K562 (cell line): Measurements from ENCODE around the gene ADIPOR2. TPM values are rescaled to one million over a fixed set of nuclear protein-coding genes. Genes with fewer than 3 reads are reported as not detected.
A peak's percentile ranks its signal among the peaks of the same experiment; 100 is the strongest.

Experiments
- CCNT2 ChIP-seq: IDR thresholded peaks from 2 replicates; pipeline ENCODE4 v1.6.1; 2011; ENCODE audit warnings: borderline replicate concordance, low read depth, mild to moderate bottlenecking, moderate library complexity, mixed read lengths, low read length; ENCODE audit not compliant: insufficient read length; ENCODE audit errors: extremely low read depth
- HDAC1 ChIP-seq, 2 experiments: fragments of 450-650 bp; IDR thresholded peaks; 2 replicates each; pipeline ENCODE4 v1.6.1; 2016 to 2017; ENCODE audit warnings: inconsistent platforms in 1 of 2, mild to moderate bottlenecking in 1 of 2, moderate library complexity in 1 of 2
- HNRNPL ChIP-seq: fragments of 200-400 bp; formaldehyde crosslinking; IDR thresholded peaks from 2 replicates; pipeline ENCODE4 v1.6.1; 2017; ENCODE audit warnings: low read depth, mild to moderate bottlenecking, low read length
- PHF21A ChIP-seq: fragments of 450-650 bp; IDR thresholded peaks from 2 replicates; pipeline ENCODE4 v1.6.1; 2017; ENCODE audit warnings: low read depth, borderline replicate concordance
- POLR2G ChIP-seq: fragments of 200-400 bp; formaldehyde crosslinking; IDR thresholded peaks from 2 replicates; pipeline ENCODE4 v1.6.1; 2017; ENCODE audit warnings: low read depth, mild to moderate bottlenecking, antibody characterized with exemption, low read length, moderate library complexity
- ZNF324 ChIP-seq: fragments of 250-450 bp; sonication (Bioruptor Pico); IDR thresholded peaks from 2 replicates; pipeline ENCODE4 v1.4.0; 2020; ENCODE audit warnings: mild to moderate bottlenecking
- polyA plus RNA-seq, 8 experiments: library from polyadenylated mRNA; depleted of rRNA in 4 of 8; stranded (reverse) in 5 of 8; unstranded in 3 of 8; fragments of >200 nt; fragmentation: Nextera tagmentation in 2 of 8; fragmentation: Illumina TruSeq in 1 of 8; extraction: Ambion mirVana in 2 of 8; extraction: Trizol in 1 of 8; gene quantifications; 2 replicates each; pipeline versions ENCODE4 v1.2.1 to v1.2.3, GENCODE V29; 2011 to 2014; ENCODE audit warnings: inconsistent platforms in 1 of 8, missing spikeins in 1 of 8
- total RNA-seq, 7 experiments: library from RNA; depleted of rRNA in 6 of 7; stranded (reverse); fragments of >200 nt in 6 of 7; fragmentation: Illumina TruSeq in 2 of 7; extraction: Trizol in 2 of 7; gene quantifications; 2 replicates each; pipeline versions ENCODE4 v1.2.1 to v1.2.3, GENCODE V29; 2011 to 2021; ENCODE audit warnings: low replicate concordance in 1 of 7
- TF ChIP-seq, protein P1 (sequence below): IDR thresholded peaks from 2 replicates; pipeline ENCODE4 v1.6.1; 2012; ENCODE audit warnings: low read depth, low read length, improper control_type of control experiment, borderline replicate concordance
- TF ChIP-seq, protein P2 (sequence below): fragments of 250-450 bp; sonication (Bioruptor Pico); IDR thresholded peaks from 2 replicates; pipeline ENCODE4 v1.9.0; 2021; ENCODE audit warnings: mild to moderate bottlenecking, inconsistent platforms
- TF ChIP-seq, protein P3 (sequence below): fragments of 250-450 bp; sonication (Bioruptor Pico); IDR thresholded peaks from 2 replicates; pipeline ENCODE4 v1.5.0; 2022; ENCODE audit warnings: mild to moderate bottlenecking
- TF ChIP-seq, protein P4 (sequence below): fragments of 450-650 bp; IDR thresholded peaks from 2 replicates; pipeline ENCODE4 v1.6.1; 2016; ENCODE audit warnings: borderline replicate concordance
- TF ChIP-seq, protein P5 (sequence below): sonication (generic); formaldehyde crosslinking; IDR thresholded peaks from 2 replicates; pipeline ENCODE4 v1.8.0; 2022; ENCODE audit warnings: missing genetic modification reagents, mild to moderate bottlenecking, moderate library complexity, borderline replicate concordance
- TF ChIP-seq, protein P6 (sequence below): fragments of 250-450 bp; sonication (Bioruptor Pico); IDR thresholded peaks from 2 replicates; pipeline ENCODE4 v1.4.0; 2020
- TF ChIP-seq, protein P7 (sequence below): fragments of 450-650 bp; IDR thresholded peaks from one replicate; pipeline ENCODE4 v1.6.1; 2018; ENCODE audit warnings: mild to moderate bottlenecking, moderate library complexity; ENCODE audit not compliant: partially characterized antibody

Gene ADIPOR2
- total and polyA plus RNA-seq, 9 of the 15 experiments (the other 6 are each of a cell fraction or from before 2014, with no cell fraction given), result 10.9 to 63.5 (median 46.0) TPM

DNA sequence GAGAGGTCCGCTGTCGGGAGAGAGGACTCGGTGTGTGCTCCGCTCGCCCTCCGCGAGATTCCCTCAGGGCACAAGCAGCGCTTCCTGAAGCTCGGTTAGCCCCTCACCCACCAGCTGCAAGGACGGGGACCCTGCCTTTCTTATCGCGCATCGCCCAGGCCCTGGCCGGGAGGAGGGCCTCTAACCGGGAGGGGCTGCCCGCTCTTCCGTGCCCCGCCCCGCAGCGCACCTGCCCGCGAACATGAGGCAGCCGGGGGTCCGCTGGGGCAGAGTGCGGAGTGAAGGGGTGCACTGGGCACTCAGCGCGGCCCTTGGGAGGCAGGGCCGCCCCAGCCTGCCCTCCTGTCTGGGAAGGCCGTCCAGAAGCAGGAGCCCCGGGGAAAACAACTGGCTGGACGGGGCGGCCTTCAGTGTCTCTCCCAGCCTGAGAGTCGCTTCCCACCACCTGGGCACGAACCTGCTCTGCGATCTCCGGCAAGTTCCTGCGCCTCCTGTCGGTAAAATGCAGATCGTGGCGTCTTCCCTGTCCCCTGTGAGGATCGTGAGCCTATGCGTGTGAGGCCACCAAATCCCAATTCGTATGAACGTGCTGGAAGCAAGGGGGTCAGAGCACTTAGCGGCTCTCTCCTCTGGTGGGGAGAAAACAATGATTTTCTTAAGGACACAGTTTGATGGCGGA is 28.0 kb upstream of the ADIPOR2 start (continued):
- TF ChIP-seq, protein P1, sequence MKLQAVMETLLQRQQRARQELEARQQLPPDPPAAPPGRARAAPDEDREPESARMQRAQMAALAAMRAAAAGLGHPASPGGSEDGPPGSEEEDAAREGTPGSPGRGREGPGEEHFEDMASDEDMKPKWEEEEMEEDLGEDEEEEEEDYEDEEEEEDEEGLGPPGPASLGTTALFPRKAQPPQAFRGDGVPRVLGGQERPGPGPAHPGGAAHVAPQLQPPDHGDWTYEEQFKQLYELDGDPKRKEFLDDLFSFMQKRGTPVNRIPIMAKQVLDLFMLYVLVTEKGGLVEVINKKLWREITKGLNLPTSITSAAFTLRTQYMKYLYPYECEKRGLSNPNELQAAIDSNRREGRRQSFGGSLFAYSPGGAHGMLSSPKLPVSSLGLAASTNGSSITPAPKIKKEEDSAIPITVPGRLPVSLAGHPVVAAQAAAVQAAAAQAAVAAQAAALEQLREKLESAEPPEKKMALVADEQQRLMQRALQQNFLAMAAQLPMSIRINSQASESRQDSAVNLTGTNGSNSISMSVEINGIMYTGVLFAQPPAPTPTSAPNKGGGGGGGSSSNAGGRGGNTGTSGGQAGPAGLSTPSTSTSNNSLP, result no peak
- TF ChIP-seq, protein P2, sequence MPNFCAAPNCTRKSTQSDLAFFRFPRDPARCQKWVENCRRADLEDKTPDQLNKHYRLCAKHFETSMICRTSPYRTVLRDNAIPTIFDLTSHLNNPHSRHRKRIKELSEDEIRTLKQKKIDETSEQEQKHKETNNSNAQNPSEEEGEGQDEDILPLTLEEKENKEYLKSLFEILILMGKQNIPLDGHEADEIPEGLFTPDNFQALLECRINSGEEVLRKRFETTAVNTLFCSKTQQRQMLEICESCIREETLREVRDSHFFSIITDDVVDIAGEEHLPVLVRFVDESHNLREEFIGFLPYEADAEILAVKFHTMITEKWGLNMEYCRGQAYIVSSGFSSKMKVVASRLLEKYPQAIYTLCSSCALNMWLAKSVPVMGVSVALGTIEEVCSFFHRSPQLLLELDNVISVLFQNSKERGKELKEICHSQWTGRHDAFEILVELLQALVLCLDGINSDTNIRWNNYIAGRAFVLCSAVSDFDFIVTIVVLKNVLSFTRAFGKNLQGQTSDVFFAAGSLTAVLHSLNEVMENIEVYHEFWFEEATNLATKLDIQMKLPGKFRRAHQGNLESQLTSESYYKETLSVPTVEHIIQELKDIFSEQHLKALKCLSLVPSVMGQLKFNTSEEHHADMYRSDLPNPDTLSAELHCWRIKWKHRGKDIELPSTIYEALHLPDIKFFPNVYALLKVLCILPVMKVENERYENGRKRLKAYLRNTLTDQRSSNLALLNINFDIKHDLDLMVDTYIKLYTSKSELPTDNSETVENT, result no peak
- TF ChIP-seq ZNF324 (CRISPR knock-in tag), result no peak
- TF ChIP-seq, protein P3, sequence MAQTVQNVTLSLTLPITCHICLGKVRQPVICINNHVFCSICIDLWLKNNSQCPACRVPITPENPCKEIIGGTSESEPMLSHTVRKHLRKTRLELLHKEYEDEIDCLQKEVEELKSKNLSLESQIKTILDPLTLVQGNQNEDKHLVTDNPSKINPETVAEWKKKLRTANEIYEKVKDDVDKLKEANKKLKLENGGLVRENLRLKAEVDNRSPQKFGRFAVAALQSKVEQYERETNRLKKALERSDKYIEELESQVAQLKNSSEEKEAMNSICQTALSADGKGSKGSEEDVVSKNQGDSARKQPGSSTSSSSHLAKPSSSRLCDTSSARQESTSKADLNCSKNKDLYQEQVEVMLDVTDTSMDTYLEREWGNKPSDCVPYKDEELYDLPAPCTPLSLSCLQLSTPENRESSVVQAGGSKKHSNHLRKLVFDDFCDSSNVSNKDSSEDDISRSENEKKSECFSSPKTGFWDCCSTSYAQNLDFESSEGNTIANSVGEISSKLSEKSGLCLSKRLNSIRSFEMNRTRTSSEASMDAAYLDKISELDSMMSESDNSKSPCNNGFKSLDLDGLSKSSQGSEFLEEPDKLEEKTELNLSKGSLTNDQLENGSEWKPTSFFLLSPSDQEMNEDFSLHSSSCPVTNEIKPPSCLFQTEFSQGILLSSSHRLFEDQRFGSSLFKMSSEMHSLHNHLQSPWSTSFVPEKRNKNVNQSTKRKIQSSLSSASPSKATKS, result no peak
- TF ChIP-seq CCNT2, result peak; percentile 54
- TF ChIP-seq HNRNPL, result peak; percentile 67; the same call in 1 of the 2 replicates
- TF ChIP-seq, protein P4, sequence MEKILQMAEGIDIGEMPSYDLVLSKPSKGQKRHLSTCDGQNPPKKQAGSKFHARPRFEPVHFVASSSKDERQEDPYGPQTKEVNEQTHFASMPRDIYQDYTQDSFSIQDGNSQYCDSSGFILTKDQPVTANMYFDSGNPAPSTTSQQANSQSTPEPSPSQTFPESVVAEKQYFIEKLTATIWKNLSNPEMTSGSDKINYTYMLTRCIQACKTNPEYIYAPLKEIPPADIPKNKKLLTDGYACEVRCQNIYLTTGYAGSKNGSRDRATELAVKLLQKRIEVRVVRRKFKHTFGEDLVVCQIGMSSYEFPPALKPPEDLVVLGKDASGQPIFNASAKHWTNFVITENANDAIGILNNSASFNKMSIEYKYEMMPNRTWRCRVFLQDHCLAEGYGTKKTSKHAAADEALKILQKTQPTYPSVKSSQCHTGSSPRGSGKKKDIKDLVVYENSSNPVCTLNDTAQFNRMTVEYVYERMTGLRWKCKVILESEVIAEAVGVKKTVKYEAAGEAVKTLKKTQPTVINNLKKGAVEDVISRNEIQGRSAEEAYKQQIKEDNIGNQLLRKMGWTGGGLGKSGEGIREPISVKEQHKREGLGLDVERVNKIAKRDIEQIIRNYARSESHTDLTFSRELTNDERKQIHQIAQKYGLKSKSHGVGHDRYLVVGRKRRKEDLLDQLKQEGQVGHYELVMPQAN, result no peak
- TF ChIP-seq PHF21A, result no peak
- TF ChIP-seq POLR2G, result peak; percentile 82
- TF ChIP-seq HDAC1 (IDR thresholded peaks at IDR 0.05), result peak in 1 of 2 experiments; percentile 35; a peak in 1 of 4 replicates
- TF ChIP-seq, protein P5, sequence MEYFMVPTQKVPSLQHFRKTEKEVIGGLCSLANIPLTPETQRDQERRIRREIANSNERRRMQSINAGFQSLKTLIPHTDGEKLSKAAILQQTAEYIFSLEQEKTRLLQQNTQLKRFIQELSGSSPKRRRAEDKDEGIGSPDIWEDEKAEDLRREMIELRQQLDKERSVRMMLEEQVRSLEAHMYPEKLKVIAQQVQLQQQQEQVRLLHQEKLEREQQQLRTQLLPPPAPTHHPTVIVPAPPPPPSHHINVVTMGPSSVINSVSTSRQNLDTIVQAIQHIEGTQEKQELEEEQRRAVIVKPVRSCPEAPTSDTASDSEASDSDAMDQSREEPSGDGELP (CRISPR knock-in tag), result peak; percentile 61
- TF ChIP-seq, protein P6, sequence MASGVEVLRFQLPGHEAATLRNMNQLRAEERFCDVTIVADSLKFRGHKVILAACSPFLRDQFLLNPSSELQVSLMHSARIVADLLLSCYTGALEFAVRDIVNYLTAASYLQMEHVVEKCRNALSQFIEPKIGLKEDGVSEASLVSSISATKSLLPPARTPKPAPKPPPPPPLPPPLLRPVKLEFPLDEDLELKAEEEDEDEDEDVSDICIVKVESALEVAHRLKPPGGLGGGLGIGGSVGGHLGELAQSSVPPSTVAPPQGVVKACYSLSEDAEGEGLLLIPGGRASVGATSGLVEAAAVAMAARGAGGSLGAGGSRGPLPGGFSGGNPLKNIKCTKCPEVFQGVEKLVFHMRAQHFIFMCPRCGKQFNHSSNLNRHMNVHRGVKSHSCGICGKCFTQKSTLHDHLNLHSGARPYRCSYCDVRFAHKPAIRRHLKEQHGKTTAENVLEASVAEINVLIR (CRISPR knock-in tag), result no peak
- TF ChIP-seq, protein P7, sequence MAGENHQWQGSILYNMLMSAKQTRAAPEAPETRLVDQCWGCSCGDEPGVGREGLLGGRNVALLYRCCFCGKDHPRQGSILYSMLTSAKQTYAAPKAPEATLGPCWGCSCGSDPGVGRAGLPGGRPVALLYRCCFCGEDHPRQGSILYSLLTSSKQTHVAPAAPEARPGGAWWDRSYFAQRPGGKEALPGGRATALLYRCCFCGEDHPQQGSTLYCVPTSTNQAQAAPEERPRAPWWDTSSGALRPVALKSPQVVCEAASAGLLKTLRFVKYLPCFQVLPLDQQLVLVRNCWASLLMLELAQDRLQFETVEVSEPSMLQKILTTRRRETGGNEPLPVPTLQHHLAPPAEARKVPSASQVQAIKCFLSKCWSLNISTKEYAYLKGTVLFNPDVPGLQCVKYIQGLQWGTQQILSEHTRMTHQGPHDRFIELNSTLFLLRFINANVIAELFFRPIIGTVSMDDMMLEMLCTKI, result no peak
